ENCODE measurements around the gene CNOT1. TPM values are rescaled to one million over a fixed set of nuclear protein-coding genes. Genes with fewer than 3 reads are reported as not detected.

The CNOT1 gene
- total RNA-seq, 1 experiment from 2014 or later, result 230 TPM

GRCh38 chr16:58584831-58585505 lies 44.7 kb downstream of the CNOT1 start:
- no peaks in the 10 kb centered on the region for H3K9me3 ChIP-seq (ENCODE audit: control insufficient read depth in 1 of 2, insufficient read depth in 1 of 2, low read depth in 1 of 2, low read length in 2 of 2)
- intact Hi-C loops (cut with micrococcal nuclease), result no loop called here
- DNase-seq (ENCODE audit: low read depth, low spot score) (no peak), ATAC-seq (no peak)
- no peaks in the 10 kb centered on the region for H3K4me1 ChIP-seq (ENCODE audit: control insufficient read depth in 1 of 2, insufficient read depth in 2 of 2, low read length in 2 of 2)
- H3K36me3 ChIP-seq (ENCODE audit: control insufficient read depth in 1 of 2, insufficient read depth in 2 of 2, low read length in 2 of 2), result peaks cover 64 to 68% of the 10 kb centered on the region in 2 experiments
- H3K27ac ChIP-seq (ENCODE audit: low read depth, low read length), result no peak overlapping the region
- H3K27me3 ChIP-seq (ENCODE audit: insufficient read depth, low read length), result no peaks in the 10 kb centered on the region
- H3K9ac ChIP-seq (ENCODE audit: low read length), result no peak overlapping the region
- no peaks in the 10 kb centered on the region for H4K20me1 ChIP-seq (ENCODE audit: insufficient read depth)
- H3K4me3 ChIP-seq (replicated peaks in 1 of 2; ENCODE audit: low read depth in 1 of 2, low read length in 2 of 2), result no peak overlapping the region
- ChIA-PET POLR2A (no interaction called here), CTCF (no interaction called here), RAD21 (ENCODE audit: low non-redundant PET in 1 of 2, low total read pairs in 2 of 2, uncharacterized antibody in 2 of 2, unreplicated experiment in 2 of 2) (no interaction called here)
- no peak for TF ChIP-seq REST (IDR thresholded peaks at IDR 0.05; ENCODE audit: low read depth)
- no peak for TF ChIP-seq ZFX (IDR thresholded peaks at IDR 0.05)
- no peak for TF ChIP-seq POLR2A (IDR thresholded peaks at IDR 0.05; ENCODE audit: borderline replicate concordance, extremely low read depth, insufficient read depth, insufficient read length)
- no peak for TF ChIP-seq ZNF274 (IDR thresholded peaks at IDR 0.05; ENCODE audit: low read depth, low read length)
- no peak for TF ChIP-seq EZH2phosphoT487 (IDR thresholded peaks at IDR 0.05; ENCODE audit: borderline replicate concordance)
- TF ChIP-seq RAD21 (IDR thresholded peaks at IDR 0.05; ENCODE audit: low read depth), result no peak
- no peak for TF ChIP-seq SP1 (IDR thresholded peaks at IDR 0.05; ENCODE audit: low read depth)
- TF ChIP-seq ATF3 (IDR thresholded peaks at IDR 0.05), result no peak
- TF ChIP-seq CEBPB (IDR thresholded peaks at IDR 0.05; ENCODE audit: low read depth), result no peak
- TF ChIP-seq FOSL1 (IDR thresholded peaks at IDR 0.05; ENCODE audit: low read depth), result no peak
- TF ChIP-seq JUND (IDR thresholded peaks at IDR 0.05), result no peak
- TF ChIP-seq MAX (IDR thresholded peaks at IDR 0.05), result no peak
- no peak for TF ChIP-seq TCF7L2 (IDR thresholded peaks at IDR 0.05; ENCODE audit: borderline replicate concordance, extremely low read depth, insufficient read depth, insufficient read length)
- no peak for TF ChIP-seq CBX3 (IDR thresholded peaks at IDR 0.05; ENCODE audit: low read depth)
- no peak for TF ChIP-seq POLR2AphosphoS5 (IDR thresholded peaks at IDR 0.05; ENCODE audit: low read depth, low read length)
- no peak for TF ChIP-seq YY1 (IDR thresholded peaks at IDR 0.05; ENCODE audit: extremely low read depth, insufficient replicate concordance, low read depth, low read length)
- TF ChIP-seq ZBTB33 (IDR thresholded peaks at IDR 0.05; ENCODE audit: extremely low read depth, insufficient replicate concordance, low read length), result no peak
- TF ChIP-seq CTCF (IDR thresholded peaks at IDR 0.05 in 2 of 3, conservative IDR thresholded peaks at IDR 0.05 in 1 of 3; ENCODE audit: borderline replicate concordance in 1 of 3, insufficient read depth in 1 of 3, low read depth in 2 of 3, low read length in 2 of 3), result no peak
- H3K9me2 ChIP-seq (ENCODE audit: insufficient read depth), result no peaks in the 10 kb centered on the region
- no peak overlapping the region for H2AFZ ChIP-seq (ENCODE audit: low read depth, low read length, poor library complexity, severe bottlenecking)
- peaks cover 64% of the 10 kb centered on the region for H3K79me2 ChIP-seq (ENCODE audit: insufficient read depth, low read length)
- no peak overlapping the region for H3K4me2 ChIP-seq (ENCODE audit: low read length)
- TSS peak; percentile 33 for BruUV-seq (replicated peaks)

Data from HCT116 (cell line).